ENCODE measurements around the gene COBLL1.

- TF ChIP-seq, protein P1, sequence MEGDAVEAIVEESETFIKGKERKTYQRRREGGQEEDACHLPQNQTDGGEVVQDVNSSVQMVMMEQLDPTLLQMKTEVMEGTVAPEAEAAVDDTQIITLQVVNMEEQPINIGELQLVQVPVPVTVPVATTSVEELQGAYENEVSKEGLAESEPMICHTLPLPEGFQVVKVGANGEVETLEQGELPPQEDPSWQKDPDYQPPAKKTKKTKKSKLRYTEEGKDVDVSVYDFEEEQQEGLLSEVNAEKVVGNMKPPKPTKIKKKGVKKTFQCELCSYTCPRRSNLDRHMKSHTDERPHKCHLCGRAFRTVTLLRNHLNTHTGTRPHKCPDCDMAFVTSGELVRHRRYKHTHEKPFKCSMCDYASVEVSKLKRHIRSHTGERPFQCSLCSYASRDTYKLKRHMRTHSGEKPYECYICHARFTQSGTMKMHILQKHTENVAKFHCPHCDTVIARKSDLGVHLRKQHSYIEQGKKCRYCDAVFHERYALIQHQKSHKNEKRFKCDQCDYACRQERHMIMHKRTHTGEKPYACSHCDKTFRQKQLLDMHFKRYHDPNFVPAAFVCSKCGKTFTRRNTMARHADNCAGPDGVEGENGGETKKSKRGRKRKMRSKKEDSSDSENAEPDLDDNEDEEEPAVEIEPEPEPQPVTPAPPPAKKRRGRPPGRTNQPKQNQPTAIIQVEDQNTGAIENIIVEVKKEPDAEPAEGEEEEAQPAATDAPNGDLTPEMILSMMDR (IDR thresholded peaks at IDR 0.05), result peak; percentile 27 to 76 (median 30)
- TF ChIP-seq POLR2A (IDR thresholded peaks at IDR 0.05), result no peak
Observed at GRCh38 chr2:164717000-164717803, 124.4 kb downstream of the COBLL1 start.
